Activated gamma-delta T cell (primary cell): ENCODE data around the gene PARP16.

Source experiments
- DNase-seq: peaks from one replicate; lab custom pipeline; 2025; lab: John Stamatoyannopoulos, UW
- total RNA-seq, 2 donors: gene quantifications; one replicate each; lab custom pipeline; 2026; lab: John Stamatoyannopoulos, UW

Gene PARP16, protein sequence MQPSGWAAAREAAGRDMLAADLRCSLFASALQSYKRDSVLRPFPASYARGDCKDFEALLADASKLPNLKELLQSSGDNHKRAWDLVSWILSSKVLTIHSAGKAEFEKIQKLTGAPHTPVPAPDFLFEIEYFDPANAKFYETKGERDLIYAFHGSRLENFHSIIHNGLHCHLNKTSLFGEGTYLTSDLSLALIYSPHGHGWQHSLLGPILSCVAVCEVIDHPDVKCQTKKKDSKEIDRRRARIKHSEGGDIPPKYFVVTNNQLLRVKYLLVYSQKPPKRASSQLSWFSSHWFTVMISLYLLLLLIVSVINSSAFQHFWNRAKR
- 22.8 to 24.5 reads per million in 2 donors for total RNA-seq

DNA sequence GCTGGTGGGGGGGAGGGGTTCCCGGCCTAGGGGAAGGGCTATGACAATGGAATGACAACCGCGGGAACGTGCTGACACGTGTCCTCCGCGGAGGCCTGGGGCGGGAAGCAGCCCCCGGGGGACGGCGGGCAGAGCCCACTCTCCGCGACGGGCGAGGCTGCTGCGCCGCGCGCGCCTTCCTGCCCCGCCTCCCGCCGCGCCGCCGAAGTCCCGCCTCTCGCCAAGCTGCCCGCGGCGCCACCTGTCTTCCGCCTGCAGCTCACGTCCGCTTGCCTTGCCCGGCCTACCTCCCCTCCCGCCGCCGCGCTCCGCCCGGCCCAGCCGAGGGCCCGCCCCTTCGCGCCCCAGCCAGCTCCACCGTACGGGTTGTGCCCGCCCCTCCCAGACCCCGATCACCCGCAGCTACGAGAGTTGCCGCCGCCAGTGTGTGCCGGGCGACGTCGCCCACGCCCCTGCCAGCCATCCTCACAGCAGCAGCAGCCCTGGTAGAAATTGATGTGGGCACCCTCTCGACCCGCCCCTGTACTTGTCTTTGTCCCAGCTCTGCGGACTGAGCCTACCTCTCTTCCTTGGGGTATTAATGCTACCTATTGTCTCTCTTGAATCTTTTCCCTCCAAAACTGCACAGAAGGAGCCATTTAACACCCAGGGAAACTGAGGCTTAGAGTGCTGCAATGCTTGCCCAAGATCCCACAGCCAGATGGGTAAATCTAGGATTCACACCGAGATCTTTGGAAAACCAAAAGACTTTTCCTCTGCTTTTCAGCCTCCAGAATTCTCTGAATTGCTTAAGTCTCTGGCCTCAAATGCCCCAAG is at the start of gene PARP16:
Gene PARP16 (minus strand): TSS at position 180 of the 816 bp plus-strand sequence. CDS start 457 bp downstream, outside the sequence.
- DNase-seq = peak; percentile 93

DNA sequence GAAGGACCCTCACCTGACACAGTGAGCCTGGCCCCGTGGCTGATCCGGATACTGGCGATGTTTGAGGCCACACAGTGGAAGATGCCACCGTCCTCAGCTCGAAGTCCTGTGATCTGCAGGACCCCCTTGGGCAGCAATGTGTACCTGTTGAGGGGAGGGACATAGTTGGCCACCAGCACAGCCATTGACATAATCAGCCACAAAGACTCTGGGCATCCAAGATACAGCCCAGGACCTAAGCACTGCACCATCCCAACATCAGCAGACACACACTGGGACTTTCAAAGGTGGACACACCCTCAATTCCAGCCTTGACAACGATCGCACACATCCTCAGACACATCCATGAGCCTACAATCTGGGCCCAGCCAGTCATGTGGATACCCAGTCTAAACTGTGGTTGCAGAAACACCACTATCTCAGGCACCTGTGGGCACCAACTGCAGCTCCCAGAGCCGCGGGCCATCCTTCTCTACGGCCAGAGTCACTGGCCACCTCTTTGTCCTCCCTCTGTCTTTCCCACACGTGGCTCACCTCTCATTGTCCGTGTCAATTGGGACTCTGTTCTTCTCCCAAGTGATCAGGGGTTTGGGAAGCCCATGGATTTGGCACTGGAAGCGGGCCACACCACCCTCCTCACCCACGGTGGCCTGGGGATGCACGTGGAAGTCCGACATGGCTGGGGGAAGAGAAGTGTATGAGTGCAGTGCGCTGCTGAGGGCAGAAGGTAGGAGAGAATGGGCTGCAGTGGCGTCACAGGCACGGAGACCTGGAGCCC is 48.8 kb upstream of the PARP16 start:
- no peak for DNase-seq

DNA sequence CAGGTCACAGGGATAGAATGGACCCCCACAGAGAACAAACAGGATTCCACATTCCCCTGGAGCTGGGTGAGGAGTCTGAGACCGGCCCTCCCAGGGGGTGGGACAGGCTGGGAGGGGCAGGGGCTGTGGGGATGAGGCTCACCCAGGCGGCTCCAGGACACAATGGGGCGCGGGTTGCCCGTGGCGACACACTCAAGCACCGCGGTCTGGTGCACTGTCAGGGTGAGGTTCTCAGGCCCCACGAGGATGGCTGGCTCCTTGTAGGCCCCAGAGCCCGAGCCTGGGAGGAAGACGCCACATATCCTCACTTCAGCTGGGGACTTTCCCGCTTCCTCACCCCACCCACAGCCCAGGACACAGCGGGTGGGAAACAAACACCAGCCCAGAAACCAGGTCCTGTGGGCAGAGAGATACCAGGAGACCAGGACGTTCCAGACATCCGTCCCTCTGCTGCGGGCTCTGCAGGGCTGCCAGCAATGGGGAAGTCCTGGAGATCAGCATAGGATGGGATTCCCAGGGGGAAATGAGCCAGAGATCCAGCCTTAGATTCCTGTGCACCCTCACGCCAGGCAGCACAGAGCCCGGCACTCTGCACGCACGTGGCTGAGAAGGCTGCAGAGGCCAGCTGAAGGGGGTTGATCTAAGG is 48.0 kb upstream of the PARP16 start:
- DNase-seq = no peak

DNA sequence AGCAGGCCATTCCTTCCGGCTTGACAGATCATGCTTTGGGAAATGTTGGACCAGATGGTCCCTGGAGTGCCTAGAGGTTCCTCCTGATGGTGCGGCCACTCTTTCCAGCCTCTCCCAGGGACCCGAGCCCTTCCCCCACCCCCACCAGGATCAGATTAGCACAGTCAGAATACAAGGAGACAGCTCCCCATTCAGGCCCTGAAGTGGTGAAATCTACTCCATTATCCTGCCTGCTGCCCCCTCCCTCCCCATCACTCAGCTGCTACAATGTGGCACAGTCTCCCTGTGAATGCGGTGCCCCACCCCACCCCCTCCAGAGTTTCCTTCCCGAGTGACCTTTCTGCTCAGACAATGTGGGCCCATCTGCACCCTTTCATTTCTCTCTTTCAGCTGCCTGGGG is 47.2 kb upstream of the PARP16 start:
- DNase-seq = no peak

DNA sequence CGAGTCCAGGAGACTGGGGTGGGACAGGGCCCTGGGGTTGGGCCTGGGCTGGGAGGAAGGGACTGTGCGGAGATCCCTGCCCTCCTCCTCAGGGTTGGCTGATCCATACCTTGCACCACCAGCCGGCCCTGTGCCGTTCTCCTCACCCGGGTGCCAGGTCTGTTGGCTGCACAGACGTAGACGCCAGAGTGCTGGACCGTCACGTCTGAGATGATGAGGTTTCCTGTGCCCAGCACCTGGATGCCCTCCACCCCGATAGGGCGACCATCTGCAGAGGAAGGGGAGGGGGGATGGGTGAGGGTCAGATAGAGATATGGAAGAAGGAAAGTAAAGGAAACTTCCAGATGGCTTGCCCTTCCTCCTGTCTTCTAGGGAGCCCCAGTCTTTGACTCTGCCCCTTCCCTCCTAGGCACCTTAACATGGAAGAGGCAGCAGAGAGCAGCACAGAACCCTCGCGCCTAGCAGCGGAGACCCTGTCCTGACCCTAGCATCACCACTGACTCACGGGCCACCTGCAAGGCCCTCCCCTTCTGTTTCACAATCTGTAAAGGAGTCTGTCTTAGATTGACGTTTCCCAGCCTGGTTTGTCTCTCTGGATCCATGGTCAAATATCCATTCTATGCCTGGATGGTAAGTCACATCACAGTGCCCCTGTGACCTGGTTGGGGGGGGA is 46.6 kb upstream of the PARP16 start:
- no peak for DNase-seq

DNA sequence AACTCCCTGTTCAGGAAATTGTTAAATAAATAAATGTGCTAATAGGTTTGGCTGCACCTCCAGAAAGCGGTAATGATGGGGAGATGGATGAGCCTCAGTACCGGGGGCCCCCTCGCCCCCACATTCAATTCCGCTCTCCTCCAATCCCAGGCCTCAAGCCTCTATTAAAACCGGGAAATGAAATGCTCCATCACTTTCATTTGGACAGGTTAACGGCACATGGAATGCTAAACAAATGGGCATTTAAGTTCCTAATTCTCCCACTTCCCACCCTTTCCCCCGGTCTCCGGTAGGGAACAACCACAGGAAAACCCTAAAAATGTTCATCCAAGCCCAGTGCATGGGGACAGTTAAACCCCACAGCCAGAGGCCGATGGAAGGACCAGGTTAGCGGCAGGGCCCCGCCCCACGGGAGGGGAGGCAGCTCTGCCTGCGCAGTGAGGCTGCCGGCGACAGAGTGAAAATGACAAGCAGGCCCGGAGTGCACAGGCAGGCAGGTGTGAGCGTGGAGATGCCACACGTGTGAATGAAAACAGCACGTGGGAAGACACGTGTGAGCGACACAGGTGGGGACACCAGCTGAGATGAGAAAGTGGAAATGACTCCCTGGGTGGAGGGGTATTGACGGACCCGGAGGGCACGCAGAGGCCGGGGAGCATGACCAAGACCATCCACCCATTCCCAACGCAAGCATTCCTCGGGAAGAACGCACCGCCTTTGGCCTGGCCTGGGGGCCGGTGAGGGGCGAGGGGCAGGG is 45.9 kb upstream of the PARP16 start:
- no peak for DNase-seq

DNA sequence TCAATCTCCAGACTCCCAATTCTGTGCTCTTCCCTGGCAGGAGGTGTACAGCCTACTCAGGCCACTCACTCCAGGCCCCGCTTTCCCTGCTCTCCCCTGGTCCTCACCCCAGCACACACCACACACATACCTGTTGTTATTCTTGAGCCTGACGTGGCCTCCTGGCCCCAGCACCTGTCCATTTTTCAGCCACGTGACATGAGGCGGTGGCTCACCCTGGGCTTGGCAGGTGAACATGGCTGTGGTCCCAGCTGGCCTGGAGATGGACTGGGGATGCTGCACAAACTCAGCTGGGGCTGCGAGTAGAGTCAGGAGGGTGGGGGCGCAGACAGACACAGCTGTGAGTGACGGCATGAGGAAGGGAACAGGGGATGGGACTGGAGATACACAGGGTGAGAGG is 45.1 kb upstream of the PARP16 start:
- DNase-seq = no peak

DNA sequence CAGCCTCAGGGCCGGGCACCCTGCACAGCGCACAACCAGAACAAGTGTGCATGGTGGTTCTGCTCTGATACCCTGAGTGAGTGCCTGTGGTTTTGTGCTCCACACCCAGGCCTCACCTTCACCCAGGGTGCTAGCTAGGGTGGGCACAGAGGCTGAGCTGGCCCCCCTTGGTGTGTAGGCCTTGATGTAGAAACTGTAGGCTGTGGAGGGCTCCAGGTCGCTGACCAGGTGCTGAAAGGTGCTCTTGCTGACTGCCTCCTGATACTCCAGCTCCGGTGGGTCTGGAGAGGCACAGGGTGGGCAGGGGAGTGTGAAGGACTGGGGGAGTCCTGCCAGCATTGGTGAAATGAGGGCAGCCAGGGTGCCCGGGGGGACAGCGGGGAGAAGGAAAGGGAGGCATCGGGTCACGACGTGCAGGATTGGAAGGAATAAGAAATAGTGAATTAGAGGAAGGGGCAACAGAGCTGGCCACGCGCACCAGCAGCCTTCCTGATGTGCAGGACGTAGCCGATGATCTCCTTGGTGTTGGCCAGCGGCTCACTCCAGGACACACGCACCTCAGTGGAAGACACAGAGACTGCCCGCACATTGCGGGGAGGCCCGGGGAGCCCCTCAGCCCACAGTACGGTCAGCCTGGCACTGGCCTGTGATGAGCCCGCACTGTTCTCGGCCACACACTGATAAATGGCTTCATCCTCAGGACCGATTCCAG is 44.4 kb upstream of the PARP16 start:
- DNase-seq = no peak

DNA sequence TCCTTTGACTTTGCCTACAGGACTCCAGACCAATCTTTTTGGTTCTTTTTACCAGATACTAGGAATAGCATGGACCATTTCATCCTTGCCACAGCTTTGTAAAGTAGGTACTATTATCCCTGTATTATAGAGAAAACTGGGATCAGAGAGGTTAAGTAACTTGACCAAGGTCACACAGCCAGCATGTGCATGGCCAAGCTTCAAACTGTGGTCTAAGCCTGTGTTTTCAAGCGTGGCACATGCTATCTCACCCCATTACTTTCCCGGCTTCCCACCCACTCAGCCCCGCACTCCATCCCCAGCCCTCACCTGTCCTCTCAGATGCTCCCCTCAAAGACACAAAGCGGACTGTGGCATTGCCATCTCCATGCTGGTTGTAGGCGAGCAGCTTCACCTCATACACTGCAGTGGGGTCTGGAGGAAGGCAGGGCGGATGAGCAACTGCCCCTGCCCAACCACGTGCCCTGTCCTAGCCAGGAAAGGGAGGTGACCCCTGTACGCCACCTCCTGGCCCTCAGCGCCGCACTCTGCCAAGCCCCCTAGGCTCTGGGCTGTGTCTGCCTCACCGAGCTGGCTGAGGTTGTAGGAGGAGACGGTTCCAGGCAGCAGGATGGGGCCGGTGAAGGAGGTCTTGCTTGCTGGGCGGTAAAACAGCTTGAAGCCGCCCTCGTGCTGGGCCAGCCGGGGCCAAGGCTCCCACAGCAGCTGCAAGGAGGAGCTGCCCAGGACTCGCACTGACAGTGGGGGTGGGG is 43.5 kb upstream of the PARP16 start:
- DNase-seq = no peak

DNA sequence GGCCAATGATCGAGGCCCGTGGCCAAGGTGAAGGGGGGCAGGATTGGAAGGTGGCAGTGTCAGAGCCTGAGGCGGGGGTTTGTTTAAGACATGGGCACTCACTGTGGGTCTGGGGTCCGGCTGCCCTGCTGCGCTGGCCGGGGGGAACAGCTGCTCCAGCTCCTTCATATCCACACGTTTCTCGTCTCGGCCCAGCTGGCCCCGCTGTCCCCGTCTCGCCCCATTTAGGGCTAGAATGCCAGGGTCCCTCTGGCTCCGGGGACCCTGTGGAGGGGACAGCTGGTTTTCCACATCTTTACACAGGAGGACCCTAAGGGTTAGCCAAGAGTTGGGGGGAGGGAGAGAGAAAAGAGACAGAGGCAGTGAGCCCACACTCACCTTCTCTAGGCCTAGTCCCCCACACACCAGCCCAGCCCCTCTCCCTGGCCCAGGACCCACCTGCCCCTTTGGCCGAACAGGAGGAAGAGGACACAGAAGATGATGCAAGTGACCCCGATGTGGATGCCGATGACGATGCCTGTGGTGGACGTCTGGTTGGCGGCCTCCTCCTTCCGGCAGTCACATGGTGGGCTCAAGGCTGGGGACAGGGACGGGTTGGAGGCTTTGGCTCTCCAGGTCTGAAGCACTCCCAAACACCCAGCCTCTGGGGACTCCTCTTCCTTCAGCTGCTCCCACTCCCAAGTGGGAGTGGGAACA is 42.8 kb upstream of the PARP16 start:
- DNase-seq = no peak

DNA sequence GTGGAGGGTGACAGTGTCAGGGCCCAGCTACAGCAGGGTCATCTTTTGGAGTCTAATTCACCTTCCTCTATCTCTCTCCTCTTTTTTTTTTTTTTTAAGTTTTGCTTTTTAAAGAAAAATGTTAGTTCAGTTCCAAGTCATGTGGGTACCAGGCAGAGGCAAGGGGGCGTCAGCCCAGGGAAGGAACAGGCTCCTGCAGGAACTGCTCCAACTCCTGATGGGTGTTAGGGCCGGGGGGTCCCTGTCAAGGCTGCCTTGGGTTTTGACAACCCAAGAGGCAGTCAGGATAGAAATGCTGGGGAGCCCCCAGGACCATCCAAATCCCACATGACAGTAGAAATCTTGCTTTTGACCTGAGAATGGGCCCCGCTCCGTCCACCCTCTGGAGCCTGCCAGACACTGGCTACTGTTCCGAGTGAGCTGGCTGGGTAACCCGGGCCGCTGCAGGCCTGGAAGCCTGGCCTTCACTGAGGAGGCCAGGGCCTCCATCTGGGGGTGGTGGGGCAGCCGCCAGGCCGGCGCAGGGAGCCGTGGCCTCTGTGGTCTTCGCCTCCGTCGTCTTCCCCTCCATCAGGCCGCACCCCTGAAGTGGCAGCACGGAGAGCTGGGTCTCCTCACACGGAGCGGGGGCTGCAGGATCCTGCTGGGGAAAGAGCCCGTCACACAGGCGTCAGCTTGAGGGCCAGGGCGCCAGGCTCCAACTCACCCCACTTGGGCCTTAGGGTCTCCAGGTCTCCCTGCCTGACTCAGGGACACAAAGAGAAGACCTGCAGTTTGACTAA is 42.0 kb upstream of the PARP16 start:
- no peak for DNase-seq

DNA sequence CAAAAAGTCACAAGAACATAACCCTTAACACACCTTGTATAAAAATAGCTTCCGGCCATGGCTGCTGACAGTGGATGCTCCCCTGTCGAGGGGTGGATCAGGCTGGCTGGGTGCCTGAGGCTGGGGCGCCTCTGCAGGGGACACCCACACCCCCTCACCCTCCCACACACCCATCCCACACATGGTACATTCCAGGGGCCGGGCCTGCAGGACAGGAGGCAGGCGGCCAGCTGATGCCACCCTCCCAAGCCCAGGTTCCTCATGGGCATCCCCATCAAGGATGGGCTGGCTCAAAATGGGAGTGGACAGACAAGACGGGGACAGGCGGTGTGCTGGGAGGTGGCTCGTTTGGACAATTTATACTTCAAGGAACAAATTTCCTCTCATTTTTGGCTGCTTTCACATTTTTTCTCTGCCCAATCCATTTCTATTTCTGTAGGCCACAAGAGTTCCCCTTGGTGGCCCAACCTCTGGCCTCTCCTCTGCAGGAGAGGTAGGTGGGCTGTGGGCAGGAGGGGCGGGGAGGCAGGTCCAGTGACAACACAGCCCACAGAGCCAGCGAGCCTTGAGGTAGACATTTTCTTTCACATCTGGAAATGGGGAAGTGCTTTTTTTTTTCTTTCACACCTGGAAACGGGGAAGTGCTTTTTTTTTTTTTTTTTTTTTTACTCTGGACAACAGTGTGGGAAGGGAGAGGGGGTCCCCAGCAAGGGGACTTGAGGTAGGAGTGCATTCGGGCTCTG is 41.1 kb upstream of the PARP16 start:
- no peak for DNase-seq

DNA sequence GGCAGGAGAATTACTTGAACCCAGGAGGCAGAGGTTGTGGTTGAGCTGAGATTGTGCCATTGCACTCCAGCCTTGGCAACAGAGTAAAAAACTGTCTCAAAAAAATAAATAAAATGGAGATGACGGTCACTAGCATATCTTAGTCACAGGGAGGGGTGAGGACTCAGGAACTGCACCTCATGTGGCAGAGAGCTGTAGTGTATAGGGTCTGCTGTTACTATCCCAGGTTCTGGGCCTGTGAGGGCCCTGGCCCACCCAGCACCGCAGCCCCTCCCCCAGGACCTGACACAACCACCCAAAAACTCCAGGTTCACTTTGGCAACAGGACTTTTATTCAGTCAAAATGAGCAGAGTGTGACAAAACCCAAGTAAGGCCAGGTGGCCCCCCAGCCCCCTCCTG is 40.1 kb upstream of the PARP16 start:
- DNase-seq = no peak

DNA sequence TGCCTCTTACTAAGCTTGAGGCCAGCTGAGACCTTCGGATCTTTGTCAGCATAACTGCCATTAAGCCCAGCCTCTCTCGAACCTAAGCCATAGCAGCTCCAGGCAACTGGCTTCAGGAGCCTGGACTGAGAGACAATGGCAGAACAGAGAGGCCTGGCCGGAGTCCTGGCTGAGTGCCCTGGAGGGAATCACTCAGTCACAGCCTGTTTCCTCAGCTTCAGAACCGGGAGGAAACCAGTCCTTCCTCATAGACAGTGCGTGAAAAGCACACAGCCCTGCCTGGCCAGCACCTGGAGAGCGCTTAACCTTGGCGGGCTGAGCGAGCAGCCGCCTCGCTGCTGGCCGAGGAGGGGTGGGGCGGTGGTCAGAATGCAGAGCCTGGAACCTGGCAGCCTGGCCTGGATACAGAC is 39.4 kb upstream of the PARP16 start:
- DNase-seq = no peak

DNA sequence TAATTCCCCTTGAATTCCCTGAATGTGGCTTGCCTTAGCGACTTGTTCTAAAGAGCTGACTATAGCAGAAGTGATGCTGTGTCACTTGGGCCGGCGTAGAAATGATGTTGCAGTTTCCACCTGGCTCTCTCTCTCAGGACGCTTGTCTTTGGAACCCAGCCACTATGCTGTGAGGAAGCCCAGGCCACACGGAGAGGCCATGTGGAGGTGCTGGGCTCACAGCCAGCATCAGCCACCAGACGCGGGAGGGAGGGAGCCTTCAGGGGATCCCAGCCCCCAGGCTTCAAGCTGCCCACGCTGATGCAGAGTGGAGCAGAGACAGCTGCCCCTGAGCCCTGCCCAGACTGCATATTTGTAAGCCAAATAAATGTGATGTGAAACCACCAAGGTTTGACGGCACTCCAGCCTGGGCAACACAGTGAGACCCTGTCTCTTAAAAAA is 36.4 kb upstream of the PARP16 start:
- DNase-seq = no peak

DNA sequence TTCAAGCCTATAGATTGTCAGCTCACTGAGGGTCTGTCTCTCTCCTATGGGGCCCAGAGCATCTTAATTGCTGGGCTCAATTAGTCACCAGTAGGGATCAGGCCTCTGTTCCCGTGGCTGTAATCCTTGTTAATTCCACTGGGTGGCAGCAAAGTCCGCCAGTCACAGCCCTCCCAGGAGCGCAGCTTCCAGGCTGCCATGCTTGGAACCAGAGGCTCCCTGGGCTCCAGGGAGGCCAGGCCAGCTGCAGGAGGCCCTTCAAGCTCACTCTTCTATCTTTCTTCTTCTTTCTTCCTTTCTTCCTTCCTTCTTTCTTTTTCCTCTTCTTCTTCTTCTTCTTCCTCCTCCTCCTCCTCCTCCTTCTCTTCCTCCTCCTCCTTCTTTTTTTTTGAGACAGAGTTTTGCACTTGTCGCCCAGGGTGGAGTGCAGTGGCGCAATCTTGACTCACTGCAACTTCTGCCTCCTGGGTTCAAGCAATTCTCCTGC is 32.2 kb upstream of the PARP16 start:
- no peak for DNase-seq

DNA sequence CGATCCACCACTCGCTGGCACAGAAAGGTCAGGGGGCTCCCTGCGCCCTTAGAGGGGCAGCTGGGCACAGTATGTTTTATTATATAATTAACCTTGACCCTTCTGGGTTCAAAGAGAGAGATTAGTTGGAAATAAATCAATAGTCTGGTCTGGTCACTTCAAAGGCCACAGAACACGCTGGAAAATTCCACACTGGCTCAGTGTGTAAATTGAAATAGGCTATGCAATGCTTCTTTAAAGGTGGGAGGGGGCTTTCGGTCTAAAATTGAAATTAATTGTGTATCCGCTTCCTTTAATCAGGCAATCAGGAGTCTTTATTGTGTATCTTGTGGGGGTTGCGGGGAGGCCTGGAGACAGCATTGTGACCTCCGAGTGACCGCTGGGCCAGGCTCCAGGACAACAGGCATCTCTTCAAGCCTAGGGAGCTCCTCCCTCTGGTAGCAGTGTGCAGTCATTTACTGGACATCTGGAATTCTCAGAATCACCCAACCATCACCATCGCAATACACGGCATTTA is 25.8 kb upstream of the PARP16 start:
- no peak for DNase-seq
